SH-SY5Y (cell line): ENCODE measurements around the gene TNS3.

Source experiments
- GATA2 ChIP-seq: IDR thresholded peaks from 2 replicates; pipeline ENCODE4 v1.6.1; 2011; ENCODE audit warnings: mild to moderate bottlenecking, low read depth, low read length
- GATA3 ChIP-seq: IDR thresholded peaks from 2 replicates; pipeline ENCODE4 v1.6.1; 2011; ENCODE audit warnings: low read depth, mild to moderate bottlenecking, low read length, moderate library complexity

- TF ChIP-seq GATA2 (no peak), GATA3 (no peak)
These were observed 173.9 kb downstream of the TNS3 start for GRCh38 chr7:47407821-47408674.
